Endothelial cell (in vitro differentiated cells): Measurements from ENCODE around the gene STIP1. TPM values are rescaled to one million over a fixed set of nuclear protein-coding genes. Genes with fewer than 3 reads are reported as not detected.

ENCODE experiments used
- DNase-seq: peaks from one replicate; pipeline ENCODE4 v3.0.0; 2021; ENCODE audit warnings: low spot score
- H3K27ac Mint-ChIP-seq: one replicate; pipeline ENCODE4 v1.8.0; 2021; ENCODE audit warnings: mixed read lengths, inconsistent platforms; ENCODE audit not compliant: unreplicated experiment
- H3K27me3 Mint-ChIP-seq: one replicate; pipeline ENCODE4 v1.8.0; 2021; ENCODE audit warnings: mild to moderate bottlenecking, moderate library complexity, mixed read lengths, inconsistent platforms; ENCODE audit not compliant: unreplicated experiment
- H3K36me3 Mint-ChIP-seq: one replicate; pipeline ENCODE4 v1.8.0; 2021; ENCODE audit warnings: mild to moderate bottlenecking, low read depth, mixed read lengths, inconsistent platforms; ENCODE audit not compliant: unreplicated experiment
- H3K4me1 Mint-ChIP-seq: one replicate; pipeline ENCODE4 v1.8.0; 2021; ENCODE audit warnings: mild to moderate bottlenecking, mixed read lengths, inconsistent platforms; ENCODE audit not compliant: unreplicated experiment
- H3K4me3 Mint-ChIP-seq: one replicate; pipeline ENCODE4 v1.8.0; 2021; ENCODE audit warnings: mild to moderate bottlenecking, mixed read lengths, inconsistent platforms; ENCODE audit not compliant: unreplicated experiment
- H3K9me3 Mint-ChIP-seq: one replicate; pipeline ENCODE4 v1.8.0; 2021; ENCODE audit warnings: mixed read lengths, inconsistent platforms; ENCODE audit not compliant: unreplicated experiment
- CTCF ChIP-seq: fragments of 200-600 bp; sonication (generic); IDR thresholded peaks from one replicate; pipeline ENCODE4 v1.5.0; 2021; ENCODE audit warnings: antibody characterized with exemption; ENCODE audit not compliant: unreplicated experiment
- total RNA-seq: library from RNA; stranded (reverse); fragmentation: NEBNext Ultra II Directional; extraction: Animal tissue kit (Norgen Biotek cat#: 25700); gene quantifications from one replicate; pipeline ENCODE4 v1.2.1, GENCODE V29; 2021; ENCODE audit not compliant: unreplicated experiment

STIP1 gene
- total RNA-seq, 1 donor from 2014 or later, result 124 TPM

GRCh38 chr11:64240435-64241240, 54.7 kb downstream of the STIP1 start, which contains the start of gene FKBP2:
FKBP2 (plus strand) TSS chr11:64241095; CDS start chr11:64242388, 1,293 bp downstream.
- H3K36me3 Mint-ChIP-seq, result peaks cover 6% of the 10 kb centered on the region
- peaks cover 19% of the 10 kb centered on the region for H3K27me3 Mint-ChIP-seq
- no peaks in the 10 kb centered on the region for H3K9me3 Mint-ChIP-seq
- peaks cover 8% of the 10 kb centered on the region for H3K4me1 Mint-ChIP-seq
- TF ChIP-seq CTCF, result no peak
- peak within 1 kb of the TSS; percentile 90 for H3K27ac Mint-ChIP-seq
- peak within 1 kb of the TSS; percentile 90 for H3K4me3 Mint-ChIP-seq
- peak; percentile 95 for DNase-seq

- Mint-ChIP-seq H3K9me3 (no peaks in the 10 kb centered on the region), H3K27ac (no peak overlapping the region), H3K36me3 (peaks cover 6% of the 10 kb centered on the region), H3K4me3 (peak overlapping the region; percentile 90), H3K27me3 (peaks cover 18% of the 10 kb centered on the region), H3K4me1 (peaks cover 8% of the 10 kb centered on the region)
- DNase-seq, result peak; percentile 100
- no peak for TF ChIP-seq CTCF
These were observed 55.2 kb downstream of the STIP1 start for GRCh38 chr11:64241241-64241490.

- Mint-ChIP-seq H3K4me3 (peak overlapping the region; percentile 90), H3K9me3 (no peaks in the 10 kb centered on the region), H3K27me3 (peaks cover 18% of the 10 kb centered on the region), H3K27ac (no peak overlapping the region), H3K4me1 (peaks cover 8% of the 10 kb centered on the region), H3K36me3 (peaks cover 6% of the 10 kb centered on the region)
- peak; percentile 37 for DNase-seq
- no peak for TF ChIP-seq CTCF
These were observed 55.8 kb downstream of the STIP1 start for GRCh38 chr11:64241491-64242374.

- Mint-ChIP-seq H3K4me3 (peak overlapping the region; percentile 62), H3K9me3 (no peaks in the 10 kb centered on the region), H3K36me3 (peaks cover 11% of the 10 kb centered on the region), H3K27me3 (peaks cover 17% of the 10 kb centered on the region), H3K27ac (peak overlapping the region; percentile 42), H3K4me1 (peaks cover 15% of the 10 kb centered on the region)
- no peak for TF ChIP-seq CTCF
- no peak for DNase-seq
These were observed 57.4 kb downstream of the STIP1 start for GRCh38 chr11:64243236-64243854.
